HG03135 (cell line): Measurements from ENCODE around the gene DSCAML1.

Experiments used
- ATAC-seq: cut with Tn5 transposase; IDR thresholded peaks from one replicate; pipeline ENCODE4 v1.9.1; 2021; ENCODE audit warnings: mild to moderate bottlenecking, moderate library complexity; ENCODE audit not compliant: unreplicated experiment

DSCAML1 gene

GRCh38 chr11:117439256-117439655 is 357.8 kb downstream of the DSCAML1 start:
- no peak for ATAC-seq

GRCh38 chr11:117438371-117439000 is 358.5 kb downstream of the DSCAML1 start:
- ATAC-seq: no peak

- ATAC-seq: no peak
Measured at GRCh38 chr11:117437791-117438130, 359.3 kb downstream of the DSCAML1 start.

- ATAC-seq: no peak
Measured at GRCh38 chr11:117437041-117437790, 359.8 kb downstream of the DSCAML1 start.

- peak; percentile 55 for ATAC-seq
Measured at GRCh38 chr11:117435326-117435725, 361.7 kb downstream of the DSCAML1 start.

GRCh38 chr11:117434481-117434880 is 362.5 kb downstream of the DSCAML1 start:
- ATAC-seq: no peak

- no peak for ATAC-seq
Measured at GRCh38 chr11:117433717-117434116, 363.3 kb downstream of the DSCAML1 start.

GRCh38 chr11:117431436-117431835 is 365.6 kb downstream of the DSCAML1 start:
- no peak for ATAC-seq

- ATAC-seq: no peak
Measured at GRCh38 chr11:117430293-117430955, 366.6 kb downstream of the DSCAML1 start.

GRCh38 chr11:117428856-117429229 is 368.2 kb downstream of the DSCAML1 start:
- ATAC-seq: no peak

- no peak for ATAC-seq
Measured at GRCh38 chr11:117428186-117428855, 368.7 kb downstream of the DSCAML1 start.

- no peak for ATAC-seq
Measured at GRCh38 chr11:117427356-117427874, 369.6 kb downstream of the DSCAML1 start.

GRCh38 chr11:117426941-117427340 is 370.1 kb downstream of the DSCAML1 start:
- ATAC-seq: no peak

GRCh38 chr11:117426297-117426685 is 370.7 kb downstream of the DSCAML1 start:
- no peak for ATAC-seq

- no peak for ATAC-seq
Measured at GRCh38 chr11:117425679-117426296, 371.2 kb downstream of the DSCAML1 start.

GRCh38 chr11:117424781-117425180 is 372.2 kb downstream of the DSCAML1 start:
- ATAC-seq: no peak

GRCh38 chr11:117423046-117423575 is 373.9 kb downstream of the DSCAML1 start:
- ATAC-seq: no peak

GRCh38 chr11:117421476-117421875 is 375.5 kb downstream of the DSCAML1 start:
- ATAC-seq: no peak

- no peak for ATAC-seq
Measured at GRCh38 chr11:117421041-117421440, 376.0 kb downstream of the DSCAML1 start.

GRCh38 chr11:117420598-117420997 is 376.4 kb downstream of the DSCAML1 start:
- no peak for ATAC-seq

GRCh38 chr11:117420143-117420485 is 376.9 kb downstream of the DSCAML1 start:
- no peak for ATAC-seq
